HG03439 (cell line): ENCODE results near the gene TCEAL1.
"Not testable (repeated sequence)": the region's sequence is repeated elsewhere in the genome, so short reads cannot be mapped to it uniquely, and the experiment has no call there.

Experiments used
- ATAC-seq: cut with Tn5 transposase; IDR thresholded peaks from one replicate; pipeline ENCODE4 v1.9.1; 2021; ENCODE audit warnings: mild to moderate bottlenecking, moderate library complexity; ENCODE audit not compliant: unreplicated experiment

The TCEAL1 gene

GRCh38 chrX:103631145-103631544 lies 2.4 kb downstream of the TCEAL1 start:
- ATAC-seq, result no peak

- no peak for ATAC-seq
These were observed 6.7 kb downstream of the TCEAL1 start for GRCh38 chrX:103635436-103635835.

GRCh38 chrX:103637604-103638338 lies 9.0 kb downstream of the TCEAL1 start:
- ATAC-seq, result no peak

GRCh38 chrX:103638479-103639346 lies 9.9 kb downstream of the TCEAL1 start:
- not testable (repeated sequence) for ATAC-seq

DNA sequence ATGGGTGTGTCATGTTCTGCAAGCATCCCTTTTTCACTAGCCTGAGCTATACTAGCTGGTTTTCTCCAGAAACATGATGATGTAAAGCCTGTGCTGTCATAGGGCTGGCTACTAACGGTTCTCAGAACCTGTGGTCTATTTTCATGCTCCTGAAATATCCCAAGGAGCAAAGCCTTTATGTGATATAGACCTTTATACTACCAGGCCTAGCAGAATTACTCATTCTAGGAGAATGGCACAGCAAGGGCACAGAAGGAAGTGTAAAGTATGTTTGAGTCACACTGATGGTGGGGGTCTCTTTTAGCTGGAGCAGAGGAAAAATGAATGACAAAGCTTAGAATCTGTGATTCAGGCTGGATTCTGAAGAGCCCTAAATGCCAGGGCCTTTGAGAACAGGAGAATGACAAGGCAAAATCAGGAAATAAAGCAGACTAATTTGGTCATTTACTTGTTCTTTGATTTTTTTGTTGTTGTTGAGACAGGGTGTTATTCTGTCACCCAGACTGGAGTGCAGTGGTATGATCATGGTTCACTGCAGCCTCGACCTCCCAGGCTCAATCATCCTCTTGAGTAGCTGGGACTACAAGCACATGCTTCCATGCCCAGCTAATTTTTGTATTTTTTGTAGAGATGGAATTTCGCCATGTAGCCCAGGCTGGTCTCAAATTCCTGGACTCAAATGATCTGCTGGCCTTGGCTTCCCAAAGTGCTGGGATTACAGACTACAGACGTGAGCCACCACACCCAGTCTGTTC lies 11.8 kb downstream of the TCEAL1 start:
- ATAC-seq, result no peak

GRCh38 chrX:103644125-103644524 lies 15.3 kb downstream of the TCEAL1 start:
- ATAC-seq, result no peak

DNA sequence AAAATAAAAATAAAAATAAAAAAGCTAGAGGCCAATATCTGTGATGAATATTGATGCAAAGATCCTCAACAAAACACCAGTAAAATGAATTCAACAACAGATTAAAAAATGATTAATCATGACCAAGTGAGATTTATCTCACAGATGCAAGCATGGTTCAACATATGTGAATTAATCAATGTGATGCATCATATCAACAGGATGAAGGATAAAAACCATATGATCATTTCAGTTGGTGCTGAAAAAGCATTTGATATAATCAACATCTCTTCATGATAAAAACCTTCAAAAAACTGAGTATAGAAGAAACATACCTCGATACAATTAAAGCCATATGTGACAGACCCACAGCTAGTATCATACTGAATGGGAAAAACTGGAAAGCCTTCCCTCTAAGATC lies 18.9 kb downstream of the TCEAL1 start:
- no peak for ATAC-seq

GRCh38 chrX:103651151-103651773 lies 22.5 kb downstream of the TCEAL1 start:
- no peak for ATAC-seq

DNA sequence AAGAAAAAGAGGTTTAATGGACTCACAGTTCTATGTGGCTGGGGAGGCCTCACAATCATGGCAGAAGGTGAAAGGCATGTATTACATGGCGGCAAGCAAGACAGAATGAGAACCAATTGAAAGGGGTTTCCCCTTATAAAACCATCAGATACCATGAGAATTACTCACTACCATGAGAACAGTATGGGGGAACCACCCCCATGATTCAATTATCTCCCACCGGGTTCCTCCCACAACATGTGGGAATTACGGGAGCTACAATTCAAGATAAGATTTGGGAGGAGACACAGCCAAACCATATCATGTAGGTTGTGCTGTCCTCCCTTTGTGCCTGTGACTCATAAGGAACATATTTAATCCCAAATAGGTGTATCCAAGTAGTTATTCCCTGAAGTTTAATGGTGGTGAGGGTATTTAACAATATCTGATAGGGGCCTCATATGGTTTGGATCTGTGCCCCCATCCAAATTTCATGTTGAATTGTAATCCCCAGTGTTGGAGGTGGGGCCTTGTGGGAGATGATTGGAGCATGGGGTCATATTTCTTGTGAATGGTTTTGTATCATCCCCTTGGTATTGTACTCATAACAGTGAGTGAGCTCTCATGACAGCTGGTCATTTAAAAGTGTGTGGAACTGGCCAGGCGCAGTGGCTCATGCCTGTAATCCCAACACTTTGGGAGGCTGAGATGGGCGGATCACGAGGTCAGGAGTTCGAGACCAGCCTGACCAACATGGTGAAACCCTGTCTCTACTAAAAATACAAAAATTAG lies 26.6 kb downstream of the TCEAL1 start:
- ATAC-seq, result not testable (repeated sequence)

GRCh38 chrX:103656617-103657016 lies 27.8 kb downstream of the TCEAL1 start:
- no peak for ATAC-seq

- ATAC-seq, result not testable (repeated sequence)
These were observed 28.3 kb downstream of the TCEAL1 start for GRCh38 chrX:103657066-103657465.

GRCh38 chrX:103658681-103659433 lies 30.1 kb downstream of the TCEAL1 start:
- no peak for ATAC-seq

DNA sequence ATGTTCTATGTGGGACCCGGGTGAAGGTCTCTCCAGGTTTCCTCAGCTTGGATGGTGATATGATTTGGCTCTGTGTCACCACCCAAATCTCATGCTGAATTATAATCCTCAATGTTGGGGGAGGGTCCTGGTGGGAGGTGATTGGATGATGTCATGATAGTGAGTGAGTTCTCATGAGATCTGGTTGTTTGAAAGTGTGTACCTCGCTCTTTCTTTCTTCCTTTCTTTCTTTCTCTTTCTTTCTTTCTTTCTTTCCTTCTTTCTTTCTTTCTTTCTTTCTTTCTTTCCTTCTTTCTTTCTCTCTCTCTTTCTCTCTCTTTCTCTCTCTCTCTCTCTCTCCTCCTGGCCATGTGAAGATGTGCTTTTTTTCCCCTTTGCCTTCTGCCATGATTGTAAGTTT lies 30.7 kb downstream of the TCEAL1 start:
- ATAC-seq, result not testable (repeated sequence)

DNA sequence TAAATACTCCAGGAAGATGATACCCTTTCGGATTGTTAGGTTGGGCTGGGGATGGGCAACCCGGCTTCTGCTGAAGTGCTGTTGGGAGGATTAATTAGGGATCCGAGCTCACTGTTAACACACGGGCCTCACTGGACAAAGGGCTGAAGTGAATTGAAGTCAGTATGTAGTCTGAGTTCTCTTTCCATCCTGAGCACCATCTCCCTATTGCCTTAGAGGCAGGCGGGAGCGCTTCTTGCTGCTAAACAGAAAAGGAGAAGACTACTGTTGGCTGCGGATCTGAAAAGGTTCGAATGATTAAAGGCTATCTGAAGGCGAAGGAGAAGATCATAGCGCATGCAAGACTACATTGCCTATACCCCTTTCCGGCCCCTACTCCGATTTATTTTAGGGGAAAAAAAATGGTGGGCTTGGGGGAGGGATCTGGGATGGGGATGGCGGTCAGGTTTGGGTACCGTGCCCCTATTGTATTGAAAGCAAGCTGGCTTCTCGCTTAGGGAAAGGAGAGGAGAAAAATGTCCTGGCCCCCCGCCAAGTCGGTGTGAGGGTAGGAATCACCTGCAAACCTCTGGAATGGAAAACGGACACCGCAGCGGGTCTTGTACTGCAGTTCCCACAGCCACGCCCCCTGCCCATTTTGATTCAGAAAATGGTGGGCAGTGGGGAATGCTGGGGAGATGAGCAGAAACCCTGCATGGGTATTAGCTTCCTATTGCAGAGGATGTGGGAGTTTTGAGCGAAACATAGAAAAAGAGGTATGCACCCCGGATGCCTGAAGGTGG lies 35.4 kb downstream of the TCEAL1 start:
- no peak for ATAC-seq

GRCh38 chrX:103666202-103667107 lies 37.7 kb downstream of the TCEAL1 start:
- no peak for ATAC-seq

DNA sequence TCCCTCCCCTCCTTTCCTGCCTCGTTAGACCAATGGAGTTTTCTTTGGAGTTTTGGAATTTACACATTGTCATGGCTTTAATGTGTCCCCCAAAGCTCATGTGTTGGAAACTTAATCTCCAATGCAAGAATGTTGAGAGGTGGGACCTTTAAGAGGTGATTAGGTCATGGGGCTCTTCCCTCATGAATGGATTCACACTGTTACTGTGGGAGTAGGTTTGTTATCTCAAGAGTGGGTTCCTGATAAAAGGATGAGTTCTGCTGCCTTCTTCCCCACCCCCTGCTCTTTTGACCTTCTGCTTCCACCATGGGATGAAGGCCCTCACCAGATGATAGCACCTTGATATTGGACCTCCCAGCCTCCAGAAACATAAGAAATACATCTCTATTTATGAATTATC lies 41.0 kb downstream of the TCEAL1 start:
- no peak for ATAC-seq

DNA sequence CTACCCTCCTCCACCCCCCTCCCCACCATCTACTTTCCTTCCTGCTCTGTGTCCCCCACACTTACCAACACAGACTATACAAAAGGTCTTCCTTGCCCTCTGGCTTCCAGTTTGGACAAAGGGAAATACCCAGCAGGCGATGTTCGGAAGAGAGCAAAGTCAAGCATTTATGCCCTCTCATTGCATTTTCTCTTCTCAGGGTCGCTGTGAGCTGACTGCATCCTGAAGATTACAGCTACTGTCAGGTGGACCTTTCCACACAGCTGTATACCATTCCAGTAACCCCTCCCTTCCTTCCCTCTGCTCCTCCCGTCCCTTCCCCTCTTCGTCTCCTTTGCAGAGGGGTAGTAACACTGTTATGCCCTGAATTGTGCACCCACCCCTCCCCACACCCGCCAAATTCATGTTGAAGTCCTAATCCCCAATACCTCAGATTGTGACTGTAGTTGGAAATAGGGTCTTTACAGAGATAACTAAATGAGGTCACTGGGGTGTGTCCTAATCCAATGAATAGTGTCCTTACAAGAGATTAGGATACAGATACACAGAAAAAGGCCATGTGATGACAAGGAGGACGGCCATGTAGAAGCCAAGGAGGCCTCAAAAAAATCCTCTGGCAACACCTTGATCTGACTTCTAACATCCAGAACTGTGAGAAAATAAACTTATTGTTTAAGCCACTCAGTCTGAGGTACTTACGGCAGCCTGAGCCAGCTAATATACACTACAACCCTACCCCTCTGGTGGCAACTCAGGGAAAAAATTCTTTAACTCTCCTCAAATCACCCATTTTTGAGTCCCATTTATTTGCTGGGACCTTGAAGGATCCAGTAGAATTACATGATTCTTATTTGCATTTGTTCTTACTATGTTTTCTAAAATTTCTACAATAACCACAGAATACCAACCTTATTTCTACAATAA lies 46.0 kb downstream of the TCEAL1 start:
- ATAC-seq, result no peak
